ENCODE results near the gene ITIH3.

Gene ITIH3

DNA sequence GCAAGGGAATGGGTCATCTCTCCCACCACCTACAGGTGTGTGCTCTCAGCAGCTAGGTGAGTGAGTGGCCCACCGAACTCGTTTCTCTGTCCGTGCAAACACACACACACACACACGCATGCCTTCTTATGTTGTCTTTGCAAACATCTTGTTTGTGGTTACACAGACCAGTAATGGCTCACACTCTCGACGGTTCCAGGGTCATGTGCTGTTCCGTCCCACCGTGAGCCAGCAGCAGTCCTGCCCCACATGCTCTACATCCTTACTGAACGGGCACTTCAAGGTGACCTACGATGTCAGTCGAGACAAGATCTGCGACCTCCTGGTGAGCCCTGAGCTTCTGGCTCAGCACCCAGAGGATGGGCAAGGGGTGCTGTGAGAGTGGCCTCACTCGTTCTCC lies 12.9 kb upstream of the ITIH3 start:
- no peak for TF ChIP-seq POLR2AphosphoS5 (IDR thresholded peaks at IDR 0.05; ENCODE audit: low read depth, low read length)
- no peak for TF ChIP-seq TAF1 (IDR thresholded peaks at IDR 0.05; ENCODE audit: borderline replicate concordance, insufficient read depth, low read length)
- TF ChIP-seq, protein P1, sequence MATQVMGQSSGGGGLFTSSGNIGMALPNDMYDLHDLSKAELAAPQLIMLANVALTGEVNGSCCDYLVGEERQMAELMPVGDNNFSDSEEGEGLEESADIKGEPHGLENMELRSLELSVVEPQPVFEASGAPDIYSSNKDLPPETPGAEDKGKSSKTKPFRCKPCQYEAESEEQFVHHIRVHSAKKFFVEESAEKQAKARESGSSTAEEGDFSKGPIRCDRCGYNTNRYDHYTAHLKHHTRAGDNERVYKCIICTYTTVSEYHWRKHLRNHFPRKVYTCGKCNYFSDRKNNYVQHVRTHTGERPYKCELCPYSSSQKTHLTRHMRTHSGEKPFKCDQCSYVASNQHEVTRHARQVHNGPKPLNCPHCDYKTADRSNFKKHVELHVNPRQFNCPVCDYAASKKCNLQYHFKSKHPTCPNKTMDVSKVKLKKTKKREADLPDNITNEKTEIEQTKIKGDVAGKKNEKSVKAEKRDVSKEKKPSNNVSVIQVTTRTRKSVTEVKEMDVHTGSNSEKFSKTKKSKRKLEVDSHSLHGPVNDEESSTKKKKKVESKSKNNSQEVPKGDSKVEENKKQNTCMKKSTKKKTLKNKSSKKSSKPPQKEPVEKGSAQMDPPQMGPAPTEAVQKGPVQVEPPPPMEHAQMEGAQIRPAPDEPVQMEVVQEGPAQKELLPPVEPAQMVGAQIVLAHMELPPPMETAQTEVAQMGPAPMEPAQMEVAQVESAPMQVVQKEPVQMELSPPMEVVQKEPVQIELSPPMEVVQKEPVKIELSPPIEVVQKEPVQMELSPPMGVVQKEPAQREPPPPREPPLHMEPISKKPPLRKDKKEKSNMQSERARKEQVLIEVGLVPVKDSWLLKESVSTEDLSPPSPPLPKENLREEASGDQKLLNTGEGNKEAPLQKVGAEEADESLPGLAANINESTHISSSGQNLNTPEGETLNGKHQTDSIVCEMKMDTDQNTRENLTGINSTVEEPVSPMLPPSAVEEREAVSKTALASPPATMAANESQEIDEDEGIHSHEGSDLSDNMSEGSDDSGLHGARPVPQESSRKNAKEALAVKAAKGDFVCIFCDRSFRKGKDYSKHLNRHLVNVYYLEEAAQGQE (IDR thresholded peaks at IDR 0.05; ENCODE audit: insufficient read depth in 1 of 2, low read depth in 2 of 2, low read length in 2 of 2), result no peak
- TF ChIP-seq FOXP2 (optimal IDR thresholded peaks at IDR 0.05; ENCODE audit: borderline replicate concordance, extremely low read depth, extremely low read length, insufficient read depth), result no peak
- TF ChIP-seq SIN3A (IDR thresholded peaks at IDR 0.05; ENCODE audit: borderline replicate concordance, insufficient read depth, low read length), result no peak

DNA sequence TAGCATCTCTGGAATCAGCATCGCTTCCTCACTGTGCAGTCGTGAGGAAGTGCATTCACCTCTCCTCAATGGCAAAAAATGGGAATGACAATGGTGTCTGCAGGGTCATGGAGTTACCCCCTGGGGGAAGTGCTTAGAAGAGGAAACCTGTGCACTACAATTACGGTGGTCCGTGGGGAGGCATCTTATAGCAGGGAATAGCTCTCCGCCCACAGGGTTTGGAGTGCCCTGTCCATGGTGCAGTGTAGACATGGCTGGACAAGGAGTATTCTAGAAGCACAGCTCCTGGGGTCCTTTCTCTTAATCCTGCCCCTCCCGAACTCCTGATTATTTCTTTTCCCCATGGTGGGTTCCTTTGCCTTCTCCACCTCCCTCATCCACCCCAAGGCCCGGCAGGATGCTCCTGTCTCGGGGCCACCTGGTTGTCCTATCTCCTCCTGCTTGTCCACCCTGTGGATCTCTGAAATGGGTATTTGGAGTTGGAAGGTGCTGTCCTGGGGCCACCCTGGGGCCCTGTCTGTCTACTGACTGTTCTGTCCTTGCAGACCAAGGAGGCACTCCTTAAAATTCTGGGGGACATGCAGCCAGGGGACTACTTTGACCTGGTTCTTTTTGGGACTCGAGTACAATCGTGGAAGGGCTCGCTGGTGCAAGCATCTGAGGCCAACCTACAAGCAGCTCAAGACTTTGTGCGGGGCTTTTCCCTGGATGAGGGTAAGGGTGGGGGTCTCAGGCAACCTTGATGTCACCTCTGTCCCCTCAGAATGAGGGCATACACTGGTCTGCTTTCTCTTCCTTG lies 12.0 kb upstream of the ITIH3 start:
- TF ChIP-seq SIN3A (IDR thresholded peaks at IDR 0.05; ENCODE audit: borderline replicate concordance, insufficient read depth, low read length) (no peak), POLR2AphosphoS5 (IDR thresholded peaks at IDR 0.05; ENCODE audit: low read depth, low read length) (no peak), FOXP2 (optimal IDR thresholded peaks at IDR 0.05; ENCODE audit: borderline replicate concordance, extremely low read depth, extremely low read length, insufficient read depth) (no peak), TAF1 (IDR thresholded peaks at IDR 0.05; ENCODE audit: borderline replicate concordance, insufficient read depth, low read length) (no peak)
- TF ChIP-seq, protein P1 (IDR thresholded peaks at IDR 0.05; ENCODE audit: insufficient read depth in 1 of 2, low read depth in 2 of 2, low read length in 2 of 2), result peak in 1 of 2 experiments; percentile 70; a peak in 1 of 4 replicates

DNA sequence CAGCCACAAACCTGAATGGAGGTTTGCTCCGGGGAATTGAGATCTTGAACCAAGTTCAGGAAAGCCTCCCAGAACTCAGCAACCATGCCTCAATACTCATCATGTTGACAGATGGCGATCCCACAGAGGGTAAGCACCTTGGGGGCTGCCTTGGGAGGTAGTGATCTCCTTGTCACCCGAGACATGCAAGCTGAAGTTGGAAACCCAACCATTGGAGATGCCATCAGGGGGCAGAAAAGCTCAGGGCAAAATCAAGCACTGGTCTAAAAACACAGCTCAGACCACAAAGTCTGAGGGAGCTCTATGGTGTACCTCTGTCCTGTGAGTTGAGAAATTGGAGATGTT lies 11.4 kb upstream of the ITIH3 start:
- TF ChIP-seq FOXP2 (optimal IDR thresholded peaks at IDR 0.05; ENCODE audit: borderline replicate concordance, extremely low read depth, extremely low read length, insufficient read depth) (no peak), SIN3A (IDR thresholded peaks at IDR 0.05; ENCODE audit: borderline replicate concordance, insufficient read depth, low read length) (no peak), POLR2AphosphoS5 (IDR thresholded peaks at IDR 0.05; ENCODE audit: low read depth, low read length) (no peak), TAF1 (IDR thresholded peaks at IDR 0.05; ENCODE audit: borderline replicate concordance, insufficient read depth, low read length) (no peak)
- TF ChIP-seq, protein P1 (IDR thresholded peaks at IDR 0.05; ENCODE audit: insufficient read depth in 1 of 2, low read depth in 2 of 2, low read length in 2 of 2), result no peak

DNA sequence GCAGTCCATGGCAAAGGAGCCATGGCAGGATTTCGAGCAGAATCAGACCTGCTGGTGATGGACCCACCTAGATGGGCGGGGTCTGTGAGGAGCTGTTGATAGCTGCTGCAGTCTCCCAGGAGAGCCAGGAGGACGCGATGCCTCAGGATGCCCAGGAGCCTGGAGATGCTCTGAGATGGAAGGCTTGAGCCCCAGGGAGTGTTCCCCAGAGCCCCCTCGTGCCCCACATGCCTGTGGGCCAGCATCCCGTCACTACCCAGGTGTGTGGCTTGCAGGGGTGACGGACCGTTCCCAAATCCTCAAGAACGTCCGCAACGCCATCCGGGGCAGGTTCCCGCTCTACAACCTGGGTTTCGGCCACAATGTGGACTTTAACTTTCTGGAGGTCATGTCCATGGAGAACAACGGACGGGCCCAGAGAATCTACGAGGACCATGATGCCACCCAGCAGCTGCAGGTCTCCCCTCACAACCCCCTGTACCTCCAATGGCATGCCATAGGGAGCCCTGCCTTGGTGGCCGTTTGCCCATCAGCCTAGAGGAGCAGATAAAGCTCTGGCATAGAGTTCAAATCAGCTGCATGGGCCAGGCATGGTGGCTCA lies 10.5 kb upstream of the ITIH3 start:
- TF ChIP-seq FOXP2 (optimal IDR thresholded peaks at IDR 0.05; ENCODE audit: borderline replicate concordance, extremely low read depth, extremely low read length, insufficient read depth) (no peak), SIN3A (IDR thresholded peaks at IDR 0.05; ENCODE audit: borderline replicate concordance, insufficient read depth, low read length) (no peak), TAF1 (IDR thresholded peaks at IDR 0.05; ENCODE audit: borderline replicate concordance, insufficient read depth, low read length) (no peak), POLR2AphosphoS5 (IDR thresholded peaks at IDR 0.05; ENCODE audit: low read depth, low read length) (no peak)
- TF ChIP-seq, protein P1 (IDR thresholded peaks at IDR 0.05; ENCODE audit: insufficient read depth in 1 of 2, low read depth in 2 of 2, low read length in 2 of 2), result no peak
